Right lobe of liver (tissue), 6 donors: ENCODE results near the gene ENPP7. TPM values are rescaled to one million over a fixed set of nuclear protein-coding genes. Genes with fewer than 3 reads are reported as not detected.

Experiments
- ATAC-seq, 4 donors: fragments of 200-7000 bp; cut with Tn5 transposase; one replicate each; pipeline ENCODE4 v1.9.1; 2020; ENCODE audit warnings: mild to moderate bottlenecking in 4 of 4, moderate library complexity in 4 of 4
- DNase-seq, 3 donors: peaks; one replicate each; pipeline ENCODE4 v3.0.0-alpha.2; 2020
- H3K27ac ChIP-seq, 3 donors: fragments of 200-600 bp; one replicate each; pipeline ENCODE4 v1.8.0; 2022
- H3K27me3 ChIP-seq, 2 donors: fragments of 200-600 bp; one replicate each; pipeline ENCODE4 v1.8.0; 2022
- H3K36me3 ChIP-seq, 4 donors: fragments of 200-600 bp; sonication (generic) in 1 of 4; one replicate each; pipeline versions ENCODE4 v1.5.1 to v1.8.0; 2017 to 2022; ENCODE audit warnings: control low read depth in 1 of 4
- H3K4me1 ChIP-seq, 4 donors: fragments of 200-600 bp; sonication (generic) in 1 of 4; one replicate each; pipeline versions ENCODE4 v1.5.1 to v1.8.0; 2017 to 2022; ENCODE audit warnings: control low read depth in 1 of 4
- H3K4me3 ChIP-seq, 3 donors: fragments of 200-600 bp; one replicate each; pipeline ENCODE4 v1.8.0; 2022
- H3K9me3 ChIP-seq, 4 donors: fragments of 200-600 bp; sonication (generic) in 1 of 4; one replicate each; pipeline versions ENCODE4 v1.5.1 to v1.8.0; 2017 to 2022; ENCODE audit warnings: control low read depth in 1 of 4
- CTCF ChIP-seq, 4 donors: fragments of 200-600 bp in 3 of 4; fragments of 450-650 bp in 1 of 4; IDR thresholded peaks; one replicate each; pipeline versions ENCODE4 v1.5.1 to v1.8.0; 2016 to 2022; ENCODE audit warnings: antibody characterized with exemption in 4 of 4, mild to moderate bottlenecking in 2 of 4
- POLR2A ChIP-seq: fragments of 450-650 bp; IDR thresholded peaks from one replicate; pipeline ENCODE4 v1.6.1; 2017; ENCODE audit warnings: antibody characterized with exemption, mild to moderate bottlenecking
- WGBS: methylation state at CpG from one replicate; pipeline ENCODE4 v1.1.6; 2018; ENCODE audit warnings: low coverage, low lambda C conversion rate; ENCODE audit not compliant: insufficient coverage; ENCODE audit errors: missing lambda C conversion rate; 5-methylcytosine and 5-hydroxymethylcytosine counted together
- intact Hi-C, 2 donors: fragments of 100-400 bp; cut with DNase I; formaldehyde crosslinking; loops; one replicate each; pipeline versions ENCODE4 v1.11.2 to v1.14.1; 2022
- long read RNA-seq: library from polyadenylated mRNA; unstranded; transcript quantifications from one replicate; pipeline ENCODE4 v2.0.0, GENCODE V29; 2019
- total RNA-seq, 6 experiments: library from RNA; depleted of rRNA in 2 of 6; stranded (reverse); fragments of >200 nt in 2 of 6; fragmentation: NEBNext Ultra II Directional in 3 of 6; extraction: Animal tissue kit (Norgen Biotek cat#: 25700) in 3 of 6; gene quantifications; one replicate each; pipeline versions ENCODE4 v1.1.0 to v1.2.4, GENCODE V29; 2016 to 2023
- donor health status: DM: no; HTN: yes; CAD: no.
- donor health status: DM: no; HTN: no; CAD: no.
- donor health status: DM: no; HTN: no; CAD: no.
- donor health status: DM: no; HTN: yes; CAD: no.
- donor health status: DM: no; HTN: yes; CAD: no.

Gene ENPP7
- total RNA-seq, result 10 to 100 TPM in 4 of 6 experiments, 1 to 10 TPM in 2; 3.4 to 43.2 (median 17.8) TPM
- long read RNA-seq, partial matches to known transcripts, result 1 of 2 reads
- long read RNA-seq, other reads (novel, unspliced or antisense), result 0 of 2 reads

DNA sequence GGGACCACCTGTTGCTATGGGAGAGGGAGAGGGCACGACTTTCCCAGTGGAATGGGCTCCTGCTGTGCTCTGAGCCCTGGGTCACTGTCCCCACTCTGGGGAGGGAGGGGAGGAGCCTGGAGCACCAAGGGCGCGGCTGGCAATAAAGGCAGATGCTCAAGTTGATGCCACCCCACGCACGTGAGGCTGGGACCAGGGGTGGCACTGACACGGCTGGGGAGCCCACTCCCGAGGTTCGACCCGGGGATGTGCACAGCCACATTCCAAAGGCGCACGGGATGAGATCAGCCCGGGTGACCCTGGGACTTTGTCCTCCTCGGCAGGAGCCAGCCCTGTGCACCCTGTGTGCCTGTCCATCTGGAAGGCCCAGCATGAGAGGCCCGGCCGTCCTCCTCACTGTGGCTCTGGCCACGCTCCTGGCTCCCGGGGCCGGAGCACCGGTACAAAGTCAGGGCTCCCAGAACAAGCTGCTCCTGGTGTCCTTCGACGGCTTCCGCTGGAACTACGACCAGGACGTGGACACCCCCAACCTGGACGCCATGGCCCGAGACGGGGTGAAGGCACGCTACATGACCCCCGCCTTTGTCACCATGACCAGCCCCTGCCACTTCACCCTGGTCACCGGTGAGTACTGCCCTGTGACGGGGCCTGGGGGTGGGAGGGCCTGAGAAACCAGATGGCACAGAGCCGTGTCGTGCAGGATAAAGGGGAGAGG is at the start of gene ENPP7:
Gene ENPP7, plus strand, starts transcription at position 175 of the 715 bp plus-strand sequence. Its CDS starts 197 bp downstream, at position 372.
- ATAC-seq, result peak; percentile 66 to 79 (median 76)
- DNase-seq, result peak; percentile 78 to 87 (median 86)
- peak within 1 kb of the TSS in 2 of 3 donors; percentile 7 to 50 for H3K4me3 ChIP-seq

GRCh38 chr17:79681101-79681621 is 49.6 kb upstream of the ENPP7 start:
- TF ChIP-seq CTCF (IDR thresholded peaks at IDR 0.05) (no peak), POLR2A (no peak)
- no peaks in the 10 kb centered on the region for H3K4me1 ChIP-seq
- DNase-seq (peak in 1 of 3 donors; percentile 37), ATAC-seq (no peak)
- H3K27me3 ChIP-seq, result no peaks in the 10 kb centered on the region
- 56% methylated on average over 3 of the region's 14 CpGs for WGBS
- no peak overlapping the region for H3K27ac ChIP-seq
- H3K9me3 ChIP-seq, result no peaks in the 10 kb centered on the region
- no peaks in the 10 kb centered on the region for H3K36me3 ChIP-seq
- no peak overlapping the region for H3K4me3 ChIP-seq
- intact Hi-C loops, result no loop called here

More for the DNA sequence above, at the start of gene ENPP7:
- intact Hi-C loops, result no loop called here
- H3K27me3 ChIP-seq, result no peaks in the 10 kb centered on the region
- 46% methylated on average over 5 of the region's 33 CpGs for WGBS
- TF ChIP-seq CTCF (IDR thresholded peaks at IDR 0.05) (no peak), POLR2A (peak; percentile 46)
- H3K9me3 ChIP-seq, result no peaks in the 10 kb centered on the region
- peak within 1 kb of the TSS in 2 of 3 donors; percentile 37 to 40 for H3K27ac ChIP-seq
- peaks cover 0 to 24% (median 12%) of the 10 kb centered on the region in 4 donors for H3K4me1 ChIP-seq
- H3K36me3 ChIP-seq, result no peaks in the 10 kb centered on the region

DNA sequence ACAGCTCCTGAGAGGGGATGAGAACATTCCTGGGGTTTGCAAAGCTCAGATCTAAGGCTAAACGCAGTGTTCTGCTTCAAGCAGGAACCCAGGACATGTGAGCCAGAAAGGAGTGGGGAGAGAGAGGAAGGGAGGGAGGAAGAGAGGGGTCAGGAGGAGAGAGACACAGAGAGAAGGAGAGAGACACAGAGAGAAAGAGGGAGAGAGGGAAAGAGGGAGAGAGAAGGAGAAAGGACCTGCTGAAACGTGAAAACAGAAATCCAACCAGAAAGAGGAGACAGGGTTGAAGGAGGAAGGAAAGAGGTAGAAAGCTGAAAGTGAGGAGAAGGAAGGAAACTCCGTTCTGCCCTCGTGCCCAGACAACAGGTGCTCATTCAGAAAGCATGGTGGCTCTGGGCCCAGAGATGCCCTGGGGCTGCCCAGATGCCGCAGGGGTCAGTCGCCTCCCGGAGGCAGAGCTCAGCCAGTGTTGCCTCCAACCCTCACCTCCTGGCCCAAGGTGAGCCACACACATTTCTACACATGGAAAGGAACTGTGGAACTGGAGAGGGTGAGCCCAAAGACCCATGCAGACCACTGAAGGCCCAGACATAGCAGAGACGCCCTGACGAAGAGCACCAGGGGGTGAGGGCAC is 49.0 kb upstream of the ENPP7 start:
- H3K27me3 ChIP-seq, result no peaks in the 10 kb centered on the region
- peak in 1 of 3 donors; percentile 27 for DNase-seq
- H3K4me1 ChIP-seq, result no peaks in the 10 kb centered on the region
- intact Hi-C loops, result no loop called here
- no peak for TF ChIP-seq POLR2A
- no peak for TF ChIP-seq CTCF (IDR thresholded peaks at IDR 0.05)
- WGBS, result 21% methylated on average over 5 of the region's 9 CpGs
- no peaks in the 10 kb centered on the region for H3K36me3 ChIP-seq
- no peak overlapping the region for H3K4me3 ChIP-seq
- no peak overlapping the region for H3K27ac ChIP-seq
- no peaks in the 10 kb centered on the region for H3K9me3 ChIP-seq
- no peak for ATAC-seq

DNA sequence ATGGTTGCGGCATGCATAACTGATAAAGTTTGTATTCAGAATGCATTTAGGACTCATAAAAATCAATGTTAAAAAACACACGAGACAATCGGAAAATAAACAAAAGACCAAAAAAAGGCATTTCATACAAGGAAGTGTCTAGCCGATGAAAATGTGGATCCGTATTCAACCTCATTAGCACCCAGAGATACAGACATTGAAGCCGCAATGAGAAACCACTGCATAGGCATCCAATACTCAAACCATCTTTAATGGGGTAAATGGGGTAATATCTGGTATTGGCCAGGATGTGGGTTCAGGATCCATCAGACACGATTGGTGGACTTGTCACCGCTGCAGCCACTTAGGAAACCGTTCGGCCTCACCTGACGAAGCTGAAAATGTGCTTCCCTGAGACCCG is 47.4 kb upstream of the ENPP7 start:
- 59% methylated on average over 10 of the region's 12 CpGs for WGBS
- ATAC-seq, result no peak
- no peak overlapping the region for H3K27ac ChIP-seq
- no peaks in the 10 kb centered on the region for H3K9me3 ChIP-seq
- no peak for DNase-seq
- H3K4me1 ChIP-seq, result no peaks in the 10 kb centered on the region
- no peaks in the 10 kb centered on the region for H3K27me3 ChIP-seq
- no peaks in the 10 kb centered on the region for H3K36me3 ChIP-seq
- intact Hi-C loops, result no loop called here
- H3K4me3 ChIP-seq, result no peak overlapping the region
- TF ChIP-seq CTCF (IDR thresholded peaks at IDR 0.05), result no peak
